NCI-H1694 (cell line): Measurements from ENCODE around the gene MRPS12.
"Not testable (repeated sequence)": the region's sequence is repeated elsewhere in the genome, so short reads cannot be mapped to it uniquely, and the experiment has no call there.

Source experiments
- DNase-seq: peaks from one replicate; lab custom pipeline; 2025; lab: John Stamatoyannopoulos, UW

Gene MRPS12

DNA sequence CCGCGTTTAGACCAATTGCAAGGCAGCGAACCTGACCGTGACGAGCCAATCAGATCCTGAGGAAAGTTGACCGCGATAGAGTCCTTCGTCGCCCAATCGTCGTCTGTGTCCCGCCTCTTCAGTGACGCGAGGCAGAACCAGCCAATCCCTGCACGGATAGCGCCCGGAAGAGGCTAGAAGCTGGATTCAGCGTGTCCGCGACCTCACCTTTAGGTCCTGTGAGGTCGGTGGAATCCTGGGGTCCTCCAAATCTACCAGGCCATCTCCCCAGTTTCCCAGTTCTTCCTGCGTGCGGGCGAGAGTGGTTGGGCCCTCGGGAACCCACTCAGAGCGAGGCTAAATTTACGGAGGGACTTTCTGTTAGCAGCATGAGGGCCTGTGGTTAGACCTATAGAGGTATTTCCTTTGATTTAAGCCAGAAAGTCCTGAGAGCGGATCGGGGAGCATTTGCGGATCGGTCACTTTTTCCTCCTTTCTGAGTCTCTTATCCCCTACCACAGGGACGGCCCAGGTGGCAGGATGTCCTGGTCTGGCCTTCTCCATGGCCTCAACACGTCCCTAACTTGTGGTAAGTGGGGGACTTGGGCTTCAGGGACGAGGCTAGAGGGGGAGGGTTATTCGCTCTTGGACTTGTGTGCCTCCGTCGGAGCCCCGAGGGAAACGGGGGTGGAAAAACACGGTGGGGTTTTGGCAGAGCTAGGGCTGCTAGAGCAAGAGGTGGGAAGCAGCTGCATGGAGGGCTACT lies at the start of gene MRPS12:
Gene MRPS12 (plus strand): TSS at position 169 of the 745 bp plus-strand sequence. CDS start 351 bp downstream, at position 520.
- peak; percentile 98 for DNase-seq

DNA sequence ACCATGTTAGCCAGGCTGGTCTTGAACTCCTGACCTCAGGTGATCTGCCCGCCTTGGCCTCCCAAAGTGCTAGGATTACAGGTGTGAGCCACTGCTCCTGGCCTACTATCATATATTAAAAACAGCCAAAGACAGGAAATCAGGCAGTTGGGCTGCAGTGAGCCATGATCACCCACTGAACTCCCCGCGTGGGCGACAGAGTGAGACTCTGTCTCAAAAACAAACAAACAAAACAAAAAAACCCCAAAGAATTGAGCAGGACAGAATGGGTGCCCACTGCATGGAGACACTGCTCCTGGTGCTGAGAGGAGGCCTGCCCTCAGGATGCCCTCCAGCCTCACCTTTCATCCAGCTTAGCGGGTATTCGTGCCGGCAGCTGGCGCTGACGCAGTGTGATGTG lies 47.5 kb upstream of the MRPS12 start:
- DNase-seq, result no peak

DNA sequence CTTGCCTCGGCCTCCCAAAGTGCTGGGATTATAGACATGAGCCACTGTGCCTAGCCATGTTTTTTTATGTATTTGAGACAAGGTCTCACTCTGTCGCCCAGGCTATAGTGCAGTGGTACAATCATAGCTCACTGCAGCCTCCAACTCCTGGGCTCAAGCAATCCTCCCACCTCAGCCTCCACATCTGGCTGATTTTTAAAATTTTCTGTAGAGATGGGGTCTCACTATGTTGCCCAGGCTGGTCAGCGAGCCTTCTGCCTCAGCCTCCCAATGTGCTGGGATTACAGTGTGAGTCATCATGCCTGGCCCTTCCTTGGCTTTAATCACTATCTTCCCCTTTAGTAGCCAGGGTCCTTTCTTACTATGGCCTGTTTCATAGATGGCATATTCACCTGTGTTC lies 46.1 kb upstream of the MRPS12 start:
- not testable (repeated sequence) for DNase-seq

DNA sequence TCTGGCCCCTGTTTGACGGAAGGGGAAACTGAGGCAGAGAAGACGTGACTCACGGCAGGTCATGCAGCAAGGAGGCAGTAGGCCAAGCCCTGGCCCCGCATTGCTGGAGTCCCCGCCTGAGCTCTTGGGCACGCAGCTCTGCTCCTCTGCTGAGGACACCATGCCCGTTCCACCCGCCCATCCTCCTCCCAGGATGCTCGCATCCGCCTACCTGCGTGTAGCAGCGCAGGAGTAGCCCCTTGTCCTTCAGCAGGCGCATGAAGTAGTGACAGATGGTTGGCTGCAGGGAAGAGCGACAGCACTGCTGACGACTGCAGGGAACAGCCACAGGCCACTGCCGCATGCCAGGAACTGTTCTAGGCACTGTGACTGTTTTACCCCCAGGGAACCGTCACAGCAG lies 41.9 kb upstream of the MRPS12 start:
- no peak for DNase-seq

DNA sequence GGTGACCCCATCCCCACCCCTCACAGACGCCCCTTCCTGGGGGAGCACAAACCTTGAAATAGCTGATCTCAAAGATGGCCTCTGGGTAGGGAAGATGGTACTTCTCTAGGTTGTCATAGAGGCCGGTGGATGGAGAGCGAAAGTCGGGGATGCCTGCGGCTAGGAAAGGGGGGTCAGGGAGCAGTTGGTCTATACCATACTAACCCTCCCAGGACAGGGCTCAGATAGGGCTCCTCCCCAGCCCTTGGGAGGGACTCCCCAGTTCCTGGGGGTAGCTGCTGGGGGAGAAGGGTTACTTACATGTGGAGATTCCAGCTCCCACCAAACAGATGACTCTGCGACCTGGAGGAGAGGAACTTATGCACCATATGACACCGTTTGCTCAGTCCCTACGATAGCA lies 40.9 kb upstream of the MRPS12 start:
- no peak for DNase-seq

DNA sequence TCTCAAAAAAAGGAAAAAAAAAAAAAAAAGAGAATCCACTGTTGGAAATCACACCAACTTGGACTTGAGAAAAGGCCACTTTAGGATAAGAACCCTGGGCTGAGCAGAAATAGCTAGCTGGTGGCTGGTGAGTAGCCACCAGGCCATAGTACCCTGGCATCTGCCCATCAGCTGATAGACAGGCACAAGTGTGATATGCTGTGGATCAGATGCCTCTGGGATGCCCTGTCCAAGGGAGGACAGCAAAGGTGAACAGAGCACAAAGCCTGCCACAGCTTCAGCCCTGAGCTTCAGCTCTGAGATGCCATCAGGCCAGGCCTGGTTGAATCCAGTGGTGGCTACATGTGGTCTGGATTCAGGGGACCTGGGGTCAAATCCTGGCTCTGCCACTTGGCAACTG lies 40.1 kb upstream of the MRPS12 start:
- no peak for DNase-seq

DNA sequence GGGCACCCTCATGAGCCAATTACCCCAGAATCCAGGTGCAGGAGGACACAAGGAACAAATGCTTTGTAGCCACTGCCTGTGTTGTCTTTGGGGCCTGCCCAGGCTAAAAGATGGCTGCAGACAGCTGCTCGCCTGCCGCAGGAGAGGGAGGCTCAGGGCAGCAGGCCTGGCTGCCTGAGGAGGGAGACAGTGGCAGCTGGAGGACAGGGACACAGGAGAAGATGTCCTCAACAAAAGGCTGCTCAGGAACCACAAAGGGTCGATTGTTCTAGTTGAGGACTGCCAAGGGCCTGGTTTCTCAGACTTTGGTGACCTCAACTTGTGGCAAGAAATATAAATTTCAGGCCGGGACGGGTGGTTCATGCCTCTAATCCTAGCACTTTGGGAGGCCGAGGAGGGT lies 39.0 kb upstream of the MRPS12 start:
- no peak for DNase-seq

DNA sequence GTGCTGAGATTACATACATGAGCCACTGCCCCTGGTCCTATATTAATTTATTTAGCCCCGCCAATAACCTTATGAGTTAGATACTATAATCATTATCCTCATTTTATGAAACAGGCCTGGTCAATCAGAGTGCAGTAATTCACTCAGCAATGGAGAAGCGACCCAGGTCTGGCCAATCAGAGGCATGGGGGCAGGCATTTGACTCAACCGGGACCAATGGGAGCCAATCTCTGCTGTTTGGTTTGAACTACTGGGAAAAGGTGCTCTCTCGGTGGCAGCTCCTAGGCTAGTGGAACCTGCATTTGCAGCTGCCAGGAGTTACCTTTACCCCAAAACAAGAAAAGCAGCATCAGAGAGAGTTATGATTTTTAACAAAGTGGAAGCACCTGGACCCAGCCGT lies 37.9 kb upstream of the MRPS12 start:
- no peak for DNase-seq

DNA sequence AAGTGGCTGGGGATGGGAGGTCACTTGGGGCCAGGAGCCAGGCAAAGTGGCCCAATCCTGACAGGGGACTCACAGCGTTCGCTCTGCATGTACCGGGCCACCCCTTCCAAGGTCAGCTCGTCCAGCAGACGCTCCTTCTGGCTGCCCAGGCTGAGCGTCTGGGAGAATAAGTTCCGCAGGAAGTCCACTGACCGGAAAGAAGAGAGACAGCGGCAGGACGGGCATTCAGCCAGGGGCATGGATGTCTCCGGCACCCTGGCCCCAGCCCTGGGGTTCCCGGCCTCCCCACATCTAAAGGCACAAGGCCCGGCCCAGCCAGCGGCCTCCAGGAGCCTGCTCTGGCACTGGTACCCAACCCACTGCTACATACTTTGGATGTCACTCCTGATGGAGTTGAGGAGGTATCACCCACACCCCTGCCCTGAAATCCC lies 37.4 kb upstream of the MRPS12 start:
- DNase-seq, result no peak

DNA sequence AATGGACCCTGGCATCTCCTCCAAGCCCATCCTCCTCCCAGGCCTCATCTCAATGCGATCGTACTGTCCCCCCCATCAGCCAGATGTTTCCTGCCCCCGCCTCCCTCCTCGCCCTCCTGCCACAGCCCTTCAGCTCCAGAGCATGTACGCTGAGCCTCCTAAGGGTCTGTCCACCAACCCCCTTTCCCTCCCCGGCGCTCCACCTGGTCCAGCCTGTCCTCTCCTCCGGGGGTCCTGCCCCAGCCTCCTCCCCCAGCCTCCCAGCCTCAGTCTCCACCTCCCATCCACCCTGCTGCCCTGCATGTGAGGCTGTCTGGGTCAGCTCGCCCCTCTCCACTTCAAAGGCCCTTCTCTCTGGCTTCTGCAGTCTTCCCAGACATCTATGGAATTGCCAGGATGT lies 35.8 kb upstream of the MRPS12 start:
- DNase-seq, result no peak

DNA sequence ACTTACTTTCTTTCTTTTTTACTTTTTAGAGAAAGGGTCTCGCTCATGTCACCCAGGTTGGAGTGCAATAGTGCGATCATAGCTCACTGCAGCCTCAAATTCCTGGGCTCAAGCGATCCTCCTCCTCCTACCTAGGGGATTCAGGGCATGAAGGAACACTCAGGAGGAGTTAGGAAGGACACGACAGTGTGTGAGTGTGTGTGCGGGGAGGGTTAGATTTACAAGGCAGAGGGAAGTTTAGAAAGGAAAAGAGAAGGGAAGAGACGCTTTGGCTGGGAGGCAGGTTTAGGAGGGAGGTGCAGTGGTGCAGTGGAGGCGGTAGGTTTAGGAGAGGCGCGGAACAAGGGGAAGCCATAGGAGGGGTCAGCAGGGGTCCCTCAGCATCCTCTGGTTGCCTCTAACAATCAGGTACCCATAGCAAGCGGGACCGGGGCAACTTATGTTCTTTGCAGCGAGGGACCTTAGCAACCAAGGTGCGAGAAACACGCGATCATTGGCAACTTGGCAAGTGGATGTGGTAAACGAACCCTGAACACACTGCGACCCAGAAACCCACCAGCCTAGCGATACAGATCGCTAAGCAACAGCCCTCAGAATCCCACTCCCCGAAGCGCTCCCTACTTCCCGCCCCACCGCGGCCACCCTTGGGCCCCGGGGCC lies 31.8 kb upstream of the MRPS12 start:
- no peak for DNase-seq

DNA sequence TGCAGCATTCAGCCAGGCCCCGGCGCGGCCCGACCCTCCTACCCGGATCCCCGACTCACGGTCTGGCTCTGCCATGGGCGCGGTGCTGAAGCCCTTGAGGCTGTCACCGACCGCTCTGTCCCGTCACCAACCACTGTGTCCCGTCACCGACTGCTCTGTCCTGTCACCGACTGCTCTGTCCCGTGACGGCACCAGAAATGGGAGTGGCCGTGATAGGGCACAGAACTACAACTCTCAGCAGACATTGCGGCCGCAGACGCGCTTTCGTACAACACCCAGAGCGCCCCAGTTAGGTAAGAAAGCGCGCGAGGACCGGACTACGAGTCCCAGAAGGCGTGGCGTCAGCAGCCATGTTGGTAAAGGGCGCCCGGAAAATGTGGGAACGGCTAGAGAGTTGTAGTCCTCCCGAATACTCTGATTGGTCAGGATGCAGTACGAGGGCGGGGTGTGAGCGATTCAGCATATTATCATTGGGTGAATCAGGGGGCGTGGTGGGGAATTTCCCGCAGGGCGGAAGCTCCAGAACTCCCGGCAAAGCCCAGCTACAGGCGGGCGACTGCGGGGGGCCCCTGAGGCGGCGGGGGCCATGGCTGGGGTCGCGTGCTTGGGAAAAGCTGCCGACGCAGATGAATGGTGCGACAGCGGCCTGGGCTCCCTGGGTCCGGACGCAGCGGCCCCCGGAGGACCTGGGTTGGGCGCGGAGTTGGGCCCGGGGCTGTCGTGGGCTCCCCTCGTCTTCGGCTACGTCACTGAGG lies 31.1 kb upstream of the MRPS12 start, which contains the start of the genes NFKBIB and SIRT2:
Gene NFKBIB (plus strand): TSS at position 523 of the 755 bp plus-strand sequence. CDS start 64 bp downstream, at position 587.
Gene SIRT2 (minus strand): TSS at position 172 of the 755 bp plus-strand sequence. CDS start 97 bp downstream, at position 75.
- DNase-seq, result peak; percentile 100

DNA sequence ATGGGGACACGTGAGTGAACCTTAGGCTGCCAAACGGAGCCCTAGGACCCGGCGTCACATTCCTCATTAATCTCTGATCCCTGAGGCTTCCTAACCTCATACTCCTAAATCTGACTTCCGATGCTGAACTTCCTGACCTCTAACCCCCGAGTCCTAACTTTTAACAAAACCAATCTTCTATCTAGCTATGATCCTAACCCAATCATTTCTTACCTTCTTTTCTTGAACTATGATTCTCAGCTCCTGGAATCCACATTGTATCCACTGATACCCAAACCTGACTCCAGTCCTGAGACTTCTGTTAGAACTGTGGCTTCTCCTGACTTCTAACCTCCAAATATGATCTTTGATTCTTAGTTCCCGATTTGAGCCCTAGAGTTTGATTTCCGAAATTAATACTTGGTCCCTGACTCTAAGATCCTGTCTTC lies 30.5 kb upstream of the MRPS12 start:
- DNase-seq, result peak; percentile 44

DNA sequence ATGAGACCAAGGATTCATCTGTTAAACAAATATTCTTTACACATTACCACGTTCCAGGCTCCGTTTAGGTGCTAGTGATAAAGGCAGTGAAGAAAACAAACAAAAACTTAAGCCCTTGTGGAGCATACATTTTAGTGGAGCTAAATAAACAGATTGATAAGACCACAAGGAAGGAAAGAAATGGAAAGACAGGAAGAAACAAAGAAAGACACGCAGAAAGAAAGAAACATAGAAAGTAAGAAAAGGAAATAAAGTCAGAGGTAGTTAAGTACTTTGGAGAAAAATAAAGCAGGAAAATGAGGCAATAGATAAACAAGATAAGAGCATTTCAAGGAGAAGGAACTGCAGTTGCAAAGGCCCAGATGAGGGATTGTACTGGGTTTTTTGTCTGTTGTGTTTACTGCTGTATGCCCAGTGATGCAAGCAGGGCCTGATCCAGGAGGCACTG lies 30.0 kb upstream of the MRPS12 start:
- no peak for DNase-seq

DNA sequence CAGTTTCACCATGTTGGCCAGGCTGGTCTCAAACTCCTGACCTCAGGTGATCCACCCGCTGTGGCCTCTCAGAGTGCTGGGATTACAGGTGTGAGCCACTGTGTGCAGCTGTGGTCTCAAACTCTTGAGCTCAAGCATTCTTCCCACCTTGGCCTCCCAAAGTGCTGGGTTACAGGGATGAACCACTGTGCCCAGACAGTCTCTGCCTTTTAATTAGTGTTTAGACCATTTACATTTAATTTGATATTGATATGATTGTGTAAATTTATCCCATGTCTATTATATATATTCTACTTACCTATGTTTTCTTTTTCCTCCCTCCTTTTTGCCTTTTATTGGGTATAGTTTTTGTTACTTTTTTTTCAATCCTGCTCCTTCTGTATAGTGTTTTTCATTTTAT lies 29.1 kb upstream of the MRPS12 start:
- DNase-seq, result no peak

DNA sequence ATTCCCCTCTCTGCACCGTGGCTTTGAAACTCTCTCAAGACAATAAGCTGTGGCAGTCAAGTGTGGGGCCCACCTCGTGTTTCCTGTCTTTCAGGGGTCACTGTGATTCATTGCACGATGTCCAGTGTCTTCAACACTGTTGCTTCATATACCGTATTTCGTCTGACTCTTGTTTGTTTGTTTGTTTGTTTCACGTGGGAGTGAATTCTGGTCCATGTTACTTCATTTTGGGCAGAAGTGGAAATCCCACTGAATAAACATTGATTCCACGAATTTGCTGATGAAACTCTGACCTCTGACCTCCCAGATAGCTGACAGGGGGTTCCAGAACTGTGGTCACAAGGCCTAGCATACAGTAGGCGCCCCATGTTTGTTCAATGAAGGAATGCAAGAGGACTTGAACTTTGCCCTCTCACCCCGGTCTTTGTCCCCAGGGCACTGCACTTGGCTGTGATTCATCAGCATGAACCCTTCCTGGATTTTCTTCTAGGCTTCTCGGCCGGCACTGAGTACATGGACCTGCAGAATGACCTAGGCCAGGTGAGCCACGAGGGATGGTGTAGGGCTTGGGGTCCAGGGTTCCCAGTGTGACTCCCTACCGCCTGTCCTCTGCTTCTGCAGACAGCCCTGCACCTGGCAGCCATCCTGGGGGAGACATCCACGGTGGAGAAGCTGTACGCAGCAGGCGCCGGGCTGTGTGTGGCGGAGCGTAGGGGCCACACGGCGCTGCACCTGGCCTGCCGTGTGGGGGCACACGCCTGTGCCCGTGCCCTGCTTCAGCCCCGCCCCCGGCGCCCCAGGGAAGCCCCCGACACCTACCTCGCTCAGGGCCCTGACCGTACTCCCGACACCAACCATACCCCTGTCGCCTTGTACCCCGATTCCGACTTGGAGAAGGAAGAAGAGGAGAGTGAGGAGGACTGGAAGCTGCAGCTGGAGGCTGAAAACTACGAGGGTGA lies 25.9 kb upstream of the MRPS12 start:
- DNase-seq, result no peak

DNA sequence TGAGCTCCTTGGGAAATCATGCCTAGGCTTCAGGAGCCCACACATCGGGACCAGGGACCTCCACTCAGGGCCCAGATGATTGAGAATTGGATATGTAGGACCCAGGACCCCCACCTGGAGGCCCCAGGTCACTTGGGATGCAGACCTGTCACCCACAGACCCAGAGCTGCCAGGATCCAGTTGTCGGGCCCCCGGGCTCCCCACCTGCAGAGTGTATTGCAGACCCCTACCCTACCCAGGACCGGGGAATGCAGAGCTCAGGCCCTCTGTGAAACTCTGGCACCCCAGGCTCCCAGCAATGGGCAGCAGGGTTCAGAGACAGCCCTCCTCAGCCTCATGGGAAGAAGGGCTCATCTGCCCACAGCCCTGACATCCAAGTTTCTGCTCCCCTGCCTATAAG lies 25.1 kb upstream of the MRPS12 start:
- DNase-seq, result no peak

DNA sequence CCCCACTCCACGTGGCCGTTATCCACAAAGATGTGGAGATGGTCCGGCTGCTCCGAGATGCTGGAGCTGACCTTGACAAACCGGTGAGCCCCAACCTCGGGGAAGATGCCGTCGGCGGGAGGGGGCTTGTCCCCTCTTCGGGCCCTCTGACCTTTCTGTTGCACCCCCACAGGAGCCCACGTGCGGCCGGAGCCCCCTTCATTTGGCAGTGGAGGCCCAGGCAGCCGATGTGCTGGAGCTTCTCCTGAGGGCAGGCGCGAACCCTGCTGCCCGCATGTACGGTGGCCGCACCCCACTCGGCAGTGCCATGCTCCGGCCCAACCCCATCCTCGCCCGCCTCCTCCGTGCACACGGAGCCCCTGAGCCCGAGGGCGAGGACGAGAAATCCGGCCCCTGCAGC lies 23.5 kb upstream of the MRPS12 start:
- DNase-seq, result no peak

DNA sequence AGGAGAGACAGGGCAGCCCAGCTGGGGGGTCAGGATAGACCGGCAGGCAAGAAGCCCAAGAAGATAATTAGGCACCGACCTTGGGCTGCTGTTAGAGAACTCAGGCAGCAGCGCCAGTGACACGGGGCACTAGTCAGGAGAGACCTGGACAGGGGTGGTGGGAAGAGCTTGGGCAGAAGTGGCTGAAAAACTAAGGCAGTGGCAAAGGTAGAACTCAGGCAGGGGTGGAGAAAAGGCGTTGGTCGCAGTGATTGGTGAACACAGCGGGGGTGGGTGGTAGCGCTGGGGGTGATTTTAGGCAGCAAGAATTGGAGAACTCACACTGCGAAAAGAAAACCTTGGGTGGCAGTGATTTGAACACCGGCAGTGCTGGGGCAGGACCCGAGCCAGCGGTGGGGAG lies 23.1 kb upstream of the MRPS12 start:
- no peak for DNase-seq

DNA sequence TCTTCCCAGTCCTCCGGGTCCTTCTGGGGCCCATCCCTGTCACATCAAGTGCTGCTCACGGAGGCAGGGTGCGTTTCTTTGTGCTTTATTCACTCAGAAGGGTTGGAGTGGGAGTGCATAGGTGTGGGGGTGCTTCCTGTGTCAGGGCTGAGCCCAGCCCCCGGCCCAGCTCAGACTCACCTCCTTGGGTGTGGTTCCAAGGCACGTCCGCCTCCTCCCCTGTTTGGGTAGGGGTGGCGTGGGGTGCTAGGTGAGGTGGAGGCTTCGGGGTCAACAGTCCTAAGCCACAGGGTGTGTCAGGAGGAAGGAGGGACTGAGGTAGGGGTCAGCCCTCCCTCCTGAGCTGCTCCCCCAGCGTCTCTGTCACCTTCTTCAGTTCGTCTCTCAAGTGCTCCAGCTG lies 21.8 kb upstream of the MRPS12 start:
- no peak for DNase-seq

DNA sequence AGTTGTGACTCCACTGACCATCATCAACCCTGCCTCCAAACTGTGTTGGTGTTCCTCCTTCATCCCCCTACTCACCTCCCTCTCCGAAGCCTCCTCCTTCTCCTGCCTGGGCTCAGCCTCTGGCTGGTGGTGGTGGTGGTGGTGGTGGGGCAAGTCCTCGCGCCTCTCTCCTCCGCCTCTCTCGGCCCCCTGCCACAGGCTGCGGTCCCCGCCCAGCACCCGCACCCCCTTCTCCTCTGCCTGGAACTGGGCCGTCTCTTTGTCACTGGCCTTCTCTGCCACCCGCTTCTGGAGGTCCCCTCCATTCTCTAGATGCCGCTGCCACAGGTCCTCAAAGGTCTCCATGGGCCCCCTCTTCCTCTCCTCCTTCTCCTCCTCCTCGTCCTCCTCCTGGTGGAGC lies 20.3 kb upstream of the MRPS12 start:
- no peak for DNase-seq
